AG09309 (cell line): ENCODE measurements around the gene GUCY2C.
A peak's percentile ranks its signal among the peaks of the same experiment; 100 is the strongest.

Source experiments
- DNase-seq: peaks from one replicate; pipeline ENCODE4 v3.0.0-alpha.2; 2010; ENCODE audit warnings: low read depth
- H3K4me3 ChIP-seq: 2 replicates; pipeline ENCODE4 v1.5.1; 2011; ENCODE audit warnings: mild to moderate bottlenecking, low read depth, low read length, moderate library complexity; ENCODE audit not compliant: control insufficient read depth
- TF ChIP-seq, protein P1 (sequence below): IDR thresholded peaks from 2 replicates; pipeline ENCODE4 v1.5.1; 2011; ENCODE audit warnings: mild to moderate bottlenecking, low read depth, low read length, inconsistent platforms; ENCODE audit not compliant: insufficient read depth, control insufficient read depth; ENCODE audit errors: missing control alignments

Gene GUCY2C

DNA sequence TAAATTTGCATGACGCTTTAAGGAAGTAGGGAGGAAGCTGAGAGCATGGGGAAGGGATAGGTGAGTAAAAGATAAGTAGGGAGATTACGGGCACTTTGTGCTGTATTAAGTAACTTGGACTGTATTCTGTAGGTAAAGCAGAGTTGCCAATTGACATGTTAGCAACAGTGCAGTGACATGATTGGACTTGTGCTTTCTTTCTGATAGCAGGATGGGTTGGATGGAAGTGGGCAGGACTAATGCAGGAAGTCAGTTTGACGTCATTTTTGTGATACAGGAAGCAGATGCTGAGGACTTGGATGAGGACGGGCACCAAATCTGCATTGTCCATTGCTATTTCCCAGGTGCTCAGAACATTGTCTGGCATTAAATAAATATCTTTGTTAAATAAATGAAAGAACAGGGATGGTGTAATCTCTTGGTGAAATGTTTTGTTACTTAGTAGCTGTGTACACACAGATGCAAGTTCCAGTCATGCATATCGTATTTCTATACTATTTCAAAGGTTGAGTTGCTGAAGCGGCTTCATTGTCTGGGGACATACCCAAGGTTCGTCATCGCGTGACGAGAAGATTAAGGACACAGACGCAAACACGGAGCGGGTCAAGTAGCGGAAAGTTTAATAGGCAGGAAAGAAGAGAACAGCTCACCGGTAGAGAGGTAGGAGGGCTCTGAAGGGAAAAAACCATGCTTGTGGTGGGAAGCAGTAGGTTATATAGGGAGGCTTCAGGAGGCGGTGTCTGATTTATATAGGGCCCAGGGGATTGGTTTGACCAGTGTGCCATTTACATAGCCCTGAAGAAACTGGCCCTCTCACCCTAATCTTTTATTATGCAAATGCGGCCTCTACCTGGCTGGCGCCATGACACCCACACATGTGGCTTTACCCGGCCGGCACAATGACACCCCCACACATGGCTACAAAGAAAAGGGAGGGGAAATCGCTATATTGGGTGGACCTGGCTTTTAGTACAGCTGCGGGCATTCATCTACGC, 30.7 kb downstream of the GUCY2C start:
- no peak overlapping the region for H3K4me3 ChIP-seq
- DNase-seq = no peak

DNA sequence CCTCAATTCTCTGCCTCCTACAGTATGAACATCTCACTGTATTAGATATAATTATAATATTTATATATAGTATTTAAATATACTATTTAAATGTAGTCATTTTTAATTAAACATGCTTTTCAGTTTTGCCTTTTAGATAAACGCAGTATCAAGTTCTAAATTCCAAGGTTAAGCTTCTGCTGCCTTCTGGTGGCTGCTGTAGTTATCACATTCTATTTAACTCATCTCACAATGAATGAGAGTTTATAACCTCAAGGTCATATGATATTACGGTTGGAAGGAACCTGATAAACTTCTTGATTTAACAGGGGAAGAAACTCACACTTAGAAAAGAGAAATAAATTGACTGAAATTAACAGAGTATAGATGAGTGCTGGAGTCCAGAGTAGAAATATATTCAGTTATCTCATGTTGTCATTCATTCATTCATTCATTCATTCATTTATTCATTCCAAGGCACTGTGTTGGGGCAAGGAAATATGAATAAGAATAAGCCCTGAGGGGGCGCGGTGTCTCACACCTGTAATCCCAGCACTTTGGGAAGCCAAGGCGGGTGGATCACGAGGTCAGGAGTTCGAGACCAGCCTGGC, 31.9 kb downstream of the GUCY2C start:
- DNase-seq = peak; percentile 3
- H3K4me3 ChIP-seq = no peak overlapping the region
- TF ChIP-seq, protein P1, sequence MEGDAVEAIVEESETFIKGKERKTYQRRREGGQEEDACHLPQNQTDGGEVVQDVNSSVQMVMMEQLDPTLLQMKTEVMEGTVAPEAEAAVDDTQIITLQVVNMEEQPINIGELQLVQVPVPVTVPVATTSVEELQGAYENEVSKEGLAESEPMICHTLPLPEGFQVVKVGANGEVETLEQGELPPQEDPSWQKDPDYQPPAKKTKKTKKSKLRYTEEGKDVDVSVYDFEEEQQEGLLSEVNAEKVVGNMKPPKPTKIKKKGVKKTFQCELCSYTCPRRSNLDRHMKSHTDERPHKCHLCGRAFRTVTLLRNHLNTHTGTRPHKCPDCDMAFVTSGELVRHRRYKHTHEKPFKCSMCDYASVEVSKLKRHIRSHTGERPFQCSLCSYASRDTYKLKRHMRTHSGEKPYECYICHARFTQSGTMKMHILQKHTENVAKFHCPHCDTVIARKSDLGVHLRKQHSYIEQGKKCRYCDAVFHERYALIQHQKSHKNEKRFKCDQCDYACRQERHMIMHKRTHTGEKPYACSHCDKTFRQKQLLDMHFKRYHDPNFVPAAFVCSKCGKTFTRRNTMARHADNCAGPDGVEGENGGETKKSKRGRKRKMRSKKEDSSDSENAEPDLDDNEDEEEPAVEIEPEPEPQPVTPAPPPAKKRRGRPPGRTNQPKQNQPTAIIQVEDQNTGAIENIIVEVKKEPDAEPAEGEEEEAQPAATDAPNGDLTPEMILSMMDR = peak; percentile 51

More for the DNA sequence above, 30.7 kb downstream of the GUCY2C start:
- TF ChIP-seq, protein P1 = no peak

DNA sequence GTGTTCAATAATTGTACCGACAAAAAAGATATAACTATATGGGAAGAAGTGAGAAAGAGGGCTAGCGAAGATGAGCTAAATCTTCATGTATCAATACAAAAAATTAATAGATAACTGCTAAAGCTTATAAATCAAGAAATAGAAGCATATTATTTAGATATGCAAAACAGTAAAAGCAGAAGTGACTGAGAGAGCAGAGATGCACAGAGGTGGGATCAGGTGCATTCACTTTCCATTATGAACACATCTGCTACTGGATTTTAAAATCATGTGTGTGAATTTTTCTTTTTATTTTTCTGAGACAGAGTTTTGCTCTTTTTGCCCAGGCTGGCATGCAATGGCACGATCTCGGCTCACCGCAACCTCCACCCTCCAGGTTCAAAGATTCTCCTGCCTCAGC, 33.4 kb downstream of the GUCY2C start:
- TF ChIP-seq, protein P1 = no peak

DNA sequence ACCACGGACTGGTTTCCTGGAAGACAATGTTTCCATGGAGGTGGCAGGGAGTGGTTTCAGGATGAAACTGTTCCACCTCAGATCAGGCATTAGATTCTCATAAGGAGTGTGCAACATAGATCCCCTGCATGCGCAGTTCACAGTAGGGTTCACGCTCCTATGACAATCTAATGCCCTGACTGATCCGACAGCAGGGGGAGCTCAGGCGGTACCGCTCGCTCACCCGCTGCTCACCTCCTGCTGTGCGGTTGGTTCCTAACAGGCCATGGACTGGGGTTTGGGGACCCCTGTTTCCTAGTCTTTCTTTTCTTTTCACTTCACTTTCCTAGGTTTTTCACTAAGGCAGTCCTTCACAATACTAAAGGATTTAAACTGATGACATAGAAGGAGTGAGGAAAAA, 39.6 kb downstream of the GUCY2C start:
- TF ChIP-seq, protein P1 = no peak
- DNase-seq = no peak
- no peak overlapping the region for H3K4me3 ChIP-seq

More for the DNA sequence above, 33.4 kb downstream of the GUCY2C start:
- H3K4me3 ChIP-seq = no peak overlapping the region
- no peak for DNase-seq

DNA sequence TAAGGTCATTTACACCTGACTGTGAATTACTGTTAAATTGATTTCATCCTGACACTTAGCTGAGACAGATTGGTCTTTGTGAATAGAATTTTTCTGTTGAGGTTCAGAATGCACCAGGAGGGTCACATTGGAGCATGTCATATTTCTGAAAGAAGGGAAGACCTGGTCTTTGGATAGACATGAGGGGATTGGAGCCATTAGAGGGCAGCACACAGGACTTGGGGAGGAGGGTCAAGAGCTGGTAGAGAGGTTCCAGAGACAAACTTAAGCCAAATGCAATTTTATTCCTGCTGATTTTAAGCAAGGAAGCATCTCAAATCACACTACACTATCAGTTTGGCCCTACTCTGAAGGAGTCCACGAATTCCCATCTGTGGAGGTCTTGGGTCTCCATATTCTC, 41.1 kb downstream of the GUCY2C start:
- TF ChIP-seq, protein P1 = no peak
- no peak overlapping the region for H3K4me3 ChIP-seq
- DNase-seq = no peak

DNA sequence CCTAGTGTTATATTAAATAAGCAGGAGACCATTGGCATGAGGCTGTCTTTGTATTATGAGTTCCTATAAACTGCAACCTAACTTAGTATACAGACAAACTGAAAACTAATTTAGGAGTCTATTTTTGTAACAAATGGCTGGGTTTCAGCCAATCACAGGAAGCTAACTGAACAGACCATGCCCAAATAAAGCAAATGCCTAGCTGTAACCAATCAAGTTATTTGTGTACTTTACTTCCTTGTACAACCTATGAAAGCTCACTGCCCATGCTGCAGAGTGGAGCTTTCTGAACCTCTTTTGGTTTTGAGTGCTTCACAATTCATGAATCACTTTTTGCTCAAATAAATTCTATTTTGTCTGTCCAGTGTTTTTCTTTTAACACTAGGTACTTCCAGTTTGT, 41.6 kb downstream of the GUCY2C start:
- TF ChIP-seq, protein P1 = no peak
- no peak for DNase-seq

More for the DNA sequence above, 41.6 kb downstream of the GUCY2C start:
- no peak overlapping the region for H3K4me3 ChIP-seq
